ENCODE results near the gene CHD8.

CHD8 gene

DNA sequence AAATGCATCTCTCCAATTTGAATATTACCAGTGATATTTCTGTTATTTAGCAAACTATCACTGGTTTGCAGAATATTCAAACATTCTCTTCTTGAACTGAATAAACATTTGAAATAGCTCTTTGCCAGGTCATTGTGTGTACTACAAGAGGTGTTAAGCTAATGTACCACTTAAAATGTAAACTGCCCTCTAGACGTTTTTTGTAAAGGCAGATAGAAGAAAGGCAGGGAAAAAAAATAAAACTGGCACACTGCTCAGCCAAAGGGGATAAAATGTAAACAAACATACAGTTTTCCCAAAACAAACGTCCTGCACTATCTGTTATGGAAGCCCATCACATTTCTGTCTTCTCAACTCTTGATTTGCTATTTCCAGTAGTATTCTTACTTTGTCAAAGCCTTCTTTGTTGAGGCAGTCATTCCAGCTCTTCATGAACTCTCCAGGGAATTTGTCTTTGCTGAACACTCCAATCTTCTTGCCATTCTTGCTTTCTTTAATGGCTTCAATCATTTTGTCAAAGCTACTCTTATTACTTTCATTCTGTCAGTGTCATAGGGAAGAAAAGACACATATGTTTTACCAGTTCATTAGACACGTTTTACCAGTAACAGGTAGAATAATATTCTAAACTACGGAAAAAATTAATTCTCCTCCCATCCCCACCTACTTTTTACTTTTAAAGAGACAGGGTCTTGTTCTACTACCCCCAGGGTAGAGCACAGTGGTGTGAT is 85.8 kb downstream of the CHD8 start:
- DNase-seq (ENCODE audit: low read depth), result no peak

DNA sequence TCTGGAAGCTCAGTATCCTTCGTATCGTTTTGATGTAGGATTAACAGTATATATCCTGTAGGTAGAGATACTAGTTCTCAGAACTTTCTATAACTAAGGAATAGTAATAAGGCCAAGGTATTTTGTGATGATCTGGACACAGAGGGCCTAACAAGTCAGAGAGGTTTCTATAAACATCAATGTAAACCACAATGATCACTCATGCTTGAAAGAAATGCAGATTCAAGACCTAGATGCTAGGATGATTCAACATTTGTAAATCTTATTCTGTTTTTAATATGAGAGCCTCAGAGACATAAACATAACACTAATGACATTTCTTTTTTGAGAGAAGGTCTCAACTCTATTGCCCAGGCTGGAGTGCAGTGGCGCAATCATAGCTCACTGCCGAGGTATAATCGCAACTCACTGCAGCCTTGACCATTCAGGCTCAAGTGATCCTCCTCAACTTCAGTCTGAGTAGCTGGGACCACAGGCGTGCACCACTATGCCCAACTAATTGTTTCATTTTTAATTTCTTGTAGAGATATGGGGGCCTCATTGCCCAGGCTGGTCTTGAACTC is 88.3 kb downstream of the CHD8 start:
- no peak for DNase-seq (ENCODE audit: low read depth)

DNA sequence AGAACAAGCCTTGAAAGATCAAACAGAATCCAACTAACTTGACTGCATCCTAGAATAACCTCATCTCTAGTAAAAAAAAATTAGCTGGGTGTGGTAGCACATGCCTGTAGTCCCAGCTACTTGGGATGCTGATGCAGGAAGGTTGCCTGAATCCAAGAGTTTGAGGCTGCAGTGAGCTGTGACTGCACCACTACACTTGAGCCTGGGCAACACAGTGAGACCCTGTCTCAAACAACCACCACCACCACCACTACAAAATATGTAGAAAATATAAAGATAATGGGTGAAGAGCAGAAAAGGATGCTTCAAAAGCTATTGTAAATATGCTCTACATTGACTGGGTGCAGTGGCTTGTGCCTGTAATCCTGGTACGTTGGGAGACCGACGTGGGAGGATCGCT is 99.4 kb downstream of the CHD8 start:
- no peak for DNase-seq (ENCODE audit: low read depth)

DNA sequence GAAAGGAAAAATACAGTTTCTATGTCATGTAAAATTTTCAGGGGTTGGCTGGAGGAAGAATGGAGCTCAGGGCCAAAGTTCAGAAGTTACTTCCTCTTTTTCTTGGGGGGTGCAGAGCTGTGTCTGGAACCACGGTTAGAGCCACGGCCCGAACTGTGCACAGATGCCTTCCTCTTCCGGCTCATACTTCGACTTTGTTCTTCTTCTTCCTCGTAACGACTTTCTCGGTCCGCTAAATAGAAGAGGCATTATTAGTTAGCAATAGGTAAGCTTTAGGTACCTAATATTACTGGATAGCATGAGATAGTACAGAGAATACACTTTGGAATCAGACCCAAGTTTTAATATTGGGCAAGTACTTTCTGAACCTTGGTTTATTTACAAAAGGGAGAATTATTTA is 103.3 kb downstream of the CHD8 start:
- DNase-seq (ENCODE audit: low read depth), result no peak

DNA sequence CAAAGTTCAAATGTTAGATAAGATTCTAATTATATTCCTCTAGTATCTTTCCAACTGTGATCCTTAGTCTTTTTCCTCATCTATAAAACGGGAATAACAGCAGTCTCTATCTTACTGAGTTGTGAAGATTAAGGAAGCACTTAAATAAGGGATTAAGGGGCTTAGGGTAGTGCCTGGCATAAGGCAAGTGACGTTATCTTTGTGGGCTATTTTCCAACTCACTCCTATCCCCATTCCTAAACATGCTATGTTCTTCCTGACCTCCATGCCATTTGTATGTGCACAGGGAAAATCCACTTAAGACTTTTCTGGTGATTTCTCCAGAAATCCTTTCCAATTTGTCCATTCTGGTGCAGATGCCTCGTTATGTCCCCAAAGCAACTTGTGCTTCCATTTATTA is 105.4 kb downstream of the CHD8 start:
- DNase-seq (ENCODE audit: low read depth), result no peak

DNA sequence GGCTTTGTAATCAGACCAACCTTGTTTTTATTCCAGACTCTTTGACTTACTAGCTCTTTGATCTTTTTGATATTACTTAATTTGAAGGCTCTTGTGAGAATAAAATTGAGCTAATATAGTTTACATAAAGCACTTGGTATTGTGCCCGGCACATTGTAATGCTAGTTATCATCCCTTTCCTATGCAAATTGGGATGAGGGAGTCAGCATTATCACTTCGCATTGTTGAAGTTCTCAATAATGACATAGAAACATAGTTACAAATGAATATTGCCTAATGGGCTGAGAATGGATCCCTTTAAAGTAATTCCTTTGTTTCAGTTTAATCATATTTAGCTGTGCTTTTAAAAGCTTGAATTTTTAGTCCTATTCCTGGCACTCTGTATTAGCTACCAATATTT is 108.7 kb downstream of the CHD8 start:
- DNase-seq (ENCODE audit: low read depth), result no peak

DNA sequence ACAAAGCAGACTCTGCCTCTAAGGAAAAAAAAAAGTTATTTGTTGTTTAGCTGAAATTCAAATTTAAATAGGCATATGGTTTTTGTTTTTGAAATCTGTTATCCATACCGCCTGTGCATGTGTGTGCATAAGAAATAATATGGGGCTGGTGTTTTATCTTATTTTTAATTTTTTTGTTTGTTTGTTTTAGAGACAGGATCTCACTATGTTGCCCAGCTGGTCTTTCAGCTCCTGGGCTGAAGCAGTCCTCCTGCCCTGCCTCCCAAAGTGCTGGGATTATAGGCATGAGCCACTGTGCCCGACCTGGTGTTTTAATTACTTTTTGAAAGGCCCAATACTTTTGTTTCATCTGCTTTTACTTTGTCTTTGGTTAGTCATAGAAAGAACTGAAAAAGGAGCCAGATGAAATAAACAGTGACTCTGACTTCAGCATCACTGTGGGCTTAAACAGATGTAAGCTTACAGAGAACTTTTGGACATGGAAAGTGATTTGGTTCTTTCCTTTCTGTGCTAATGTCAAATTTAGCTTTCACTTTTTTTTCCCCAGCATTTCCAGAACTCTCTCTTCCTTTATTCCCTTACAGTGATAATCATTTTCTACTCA is 109.3 kb downstream of the CHD8 start:
- no peak for DNase-seq (ENCODE audit: low read depth)

DNA sequence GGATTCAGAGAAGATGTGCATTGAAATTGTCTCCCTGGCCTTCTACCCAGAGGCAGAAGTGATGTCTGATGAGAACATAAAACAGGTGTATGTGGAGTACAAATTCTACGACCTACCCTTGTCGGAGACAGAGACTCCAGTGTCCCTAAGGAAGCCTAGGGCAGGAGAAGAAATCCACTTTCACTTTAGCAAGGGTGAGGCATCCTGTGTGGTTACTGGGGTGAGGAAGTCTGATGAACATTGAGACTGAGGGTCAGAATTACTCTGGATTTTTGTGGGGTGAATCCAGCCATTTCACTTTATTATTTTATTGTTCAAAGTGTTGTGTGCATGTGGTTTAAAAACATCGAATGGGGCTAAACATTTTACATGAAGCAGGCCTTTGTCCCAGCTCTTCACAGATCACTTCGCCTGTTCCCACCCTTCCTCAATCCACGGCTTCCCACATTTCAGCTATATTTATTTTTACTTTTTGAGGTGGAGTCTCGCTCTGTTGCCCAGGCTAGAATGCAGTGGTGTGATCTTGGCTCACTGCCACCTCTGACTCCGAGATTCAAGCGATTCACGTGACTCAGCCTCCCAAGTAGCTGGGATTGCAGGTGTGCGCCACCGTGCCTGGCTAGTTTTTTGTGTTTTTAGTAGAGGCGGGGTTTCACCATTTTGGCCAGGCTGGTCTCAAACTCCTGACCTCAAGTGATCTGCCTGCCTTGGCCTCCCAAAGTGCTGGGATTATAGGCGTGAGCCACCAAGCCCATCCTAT is 112.7 kb downstream of the CHD8 start:
- DNase-seq (ENCODE audit: low read depth), result no peak

All from stimulated activated CD4-positive, alpha-beta T cell treated with anti-CD3 and anti-CD28 coated beads, Interleukin-2, amount 100 ng/mL, for 4 hours (primary cell).